ENCODE data around the gene ZNF593. TPM values are rescaled to one million over a fixed set of nuclear protein-coding genes. Genes with fewer than 3 reads are reported as not detected.

Gene ZNF593
- polyA plus RNA-seq, 1 of the 3 experiments (the other 2 are of a cell fraction) = 64.8 TPM

DNA sequence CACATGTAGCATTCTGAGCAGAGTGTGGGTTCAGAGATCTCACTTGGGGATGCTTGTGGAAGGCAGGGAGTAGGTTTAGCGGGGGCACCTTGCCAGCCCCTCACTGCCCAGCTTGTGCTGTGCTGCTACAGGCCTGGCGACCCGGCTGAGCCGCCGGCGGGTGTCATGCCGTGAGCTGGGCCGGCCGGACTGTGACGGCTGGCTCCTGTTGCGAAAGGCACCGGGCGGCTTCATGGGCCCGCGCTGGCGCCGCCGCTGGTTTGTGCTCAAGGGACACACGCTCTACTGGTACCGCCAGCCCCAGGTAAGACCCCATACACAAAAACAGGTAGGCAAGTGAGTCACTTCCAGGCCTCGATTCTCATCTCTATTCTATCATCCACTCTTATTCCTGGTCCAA is 15.2 kb downstream of the ZNF593 start (continued):
- no peak for TF ChIP-seq GATA2 (CRISPR knock-in tag; IDR thresholded peaks at IDR 0.05)
- TF ChIP-seq, protein P1, sequence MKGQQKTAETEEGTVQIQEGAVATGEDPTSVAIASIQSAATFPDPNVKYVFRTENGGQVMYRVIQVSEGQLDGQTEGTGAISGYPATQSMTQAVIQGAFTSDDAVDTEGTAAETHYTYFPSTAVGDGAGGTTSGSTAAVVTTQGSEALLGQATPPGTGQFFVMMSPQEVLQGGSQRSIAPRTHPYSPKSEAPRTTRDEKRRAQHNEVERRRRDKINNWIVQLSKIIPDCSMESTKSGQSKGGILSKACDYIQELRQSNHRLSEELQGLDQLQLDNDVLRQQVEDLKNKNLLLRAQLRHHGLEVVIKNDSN (IDR thresholded peaks at IDR 0.05; ENCODE audit: borderline replicate concordance, low read depth) = no peak
- no peak for TF ChIP-seq RFX5 (IDR thresholded peaks at IDR 0.05; ENCODE audit: low read length)

DNA sequence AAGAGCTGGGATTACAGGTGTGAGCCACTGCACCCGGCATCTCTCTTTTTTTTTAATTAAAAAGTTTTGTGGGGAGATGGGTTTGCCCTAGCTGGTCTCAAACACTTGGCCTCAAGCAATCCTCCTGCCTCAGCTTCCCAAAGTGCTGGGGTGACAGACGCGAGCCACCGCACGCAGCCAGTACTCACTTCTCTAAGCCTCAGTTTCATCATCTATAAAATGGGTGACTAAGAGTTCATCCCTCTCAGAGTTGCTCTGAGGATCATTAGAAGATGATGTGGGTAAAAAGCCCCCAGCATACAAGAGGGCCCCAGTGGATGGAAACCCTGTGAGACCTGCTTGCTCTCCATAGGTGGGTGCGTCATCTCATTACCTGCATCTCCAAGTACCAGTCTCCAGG is 18.2 kb downstream of the ZNF593 start:
- no peaks in the 10 kb centered on the region for H3K4me1 ChIP-seq (ENCODE audit: control insufficient read depth in 1 of 2, insufficient read depth in 2 of 2, low read depth in 1 of 2, low read length in 1 of 2)
- H3F3A ChIP-seq (replicated peaks; ENCODE audit: insufficient read depth) = no peaks in the 10 kb centered on the region
- no peaks in the 10 kb centered on the region for H3K9me2 ChIP-seq
- H2AFZ ChIP-seq (ENCODE audit: low read depth) = no peak overlapping the region
- POLR2A ChIA-PET = no interaction called here
- CTCF ChIA-PET = interaction anchor here (1.6 kb wide), 1 partner anchor 10 kb away, joined by 5 read pairs; no protein-coding TSS in a partner anchor
- no peak overlapping the region for H3K27ac ChIP-seq (ENCODE audit: low read depth in 2 of 2, low read length in 1 of 2)
- H3K9ac ChIP-seq = no peak overlapping the region
- no peak for DNase-seq
- WGBS (ENCODE audit: low lambda C conversion rate) = 93% methylated on average over 5 of the region's 6 CpGs
- no peaks in the 10 kb centered on the region for H3K9me3 ChIP-seq
- no peaks in the 10 kb centered on the region for H4K20me1 ChIP-seq (ENCODE audit: insufficient read depth)
- H3K4me2 ChIP-seq = no peak overlapping the region
- TF ChIP-seq ELF1 (IDR thresholded peaks at IDR 0.05) (no peak), GABPA (IDR thresholded peaks at IDR 0.05; ENCODE audit: low read depth) (no peak), RCOR1 (IDR thresholded peaks at IDR 0.05; ENCODE audit: low read length) (no peak), FOXM1 (IDR thresholded peaks at IDR 0.05; ENCODE audit: low read depth) (no peak), GATA2 (CRISPR knock-in tag; IDR thresholded peaks at IDR 0.05) (no peak), SIN3A (IDR thresholded peaks at IDR 0.05; ENCODE audit: borderline replicate concordance, low read depth, low read length) (no peak), MXI1 (IDR thresholded peaks at IDR 0.05; ENCODE audit: low read depth, low read length) (no peak)
- TF ChIP-seq, protein P2, sequence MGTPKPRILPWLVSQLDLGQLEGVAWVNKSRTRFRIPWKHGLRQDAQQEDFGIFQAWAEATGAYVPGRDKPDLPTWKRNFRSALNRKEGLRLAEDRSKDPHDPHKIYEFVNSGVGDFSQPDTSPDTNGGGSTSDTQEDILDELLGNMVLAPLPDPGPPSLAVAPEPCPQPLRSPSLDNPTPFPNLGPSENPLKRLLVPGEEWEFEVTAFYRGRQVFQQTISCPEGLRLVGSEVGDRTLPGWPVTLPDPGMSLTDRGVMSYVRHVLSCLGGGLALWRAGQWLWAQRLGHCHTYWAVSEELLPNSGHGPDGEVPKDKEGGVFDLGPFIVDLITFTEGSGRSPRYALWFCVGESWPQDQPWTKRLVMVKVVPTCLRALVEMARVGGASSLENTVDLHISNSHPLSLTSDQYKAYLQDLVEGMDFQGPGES (IDR thresholded peaks at IDR 0.05; ENCODE audit: low read depth, low read length) = no peak
- TF ChIP-seq, protein P3, sequence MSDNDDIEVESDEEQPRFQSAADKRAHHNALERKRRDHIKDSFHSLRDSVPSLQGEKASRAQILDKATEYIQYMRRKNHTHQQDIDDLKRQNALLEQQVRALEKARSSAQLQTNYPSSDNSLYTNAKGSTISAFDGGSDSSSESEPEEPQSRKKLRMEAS (IDR thresholded peaks at IDR 0.05; ENCODE audit: low read depth) = no peak
- H3K79me2 ChIP-seq (ENCODE audit: insufficient read depth) = no peaks in the 10 kb centered on the region
- H3K27me3 ChIP-seq (ENCODE audit: insufficient read depth) = no peaks in the 10 kb centered on the region
- no peaks in the 10 kb centered on the region for H3K36me3 ChIP-seq (replicated peaks in 1 of 2; ENCODE audit: control insufficient read depth in 1 of 2, insufficient read depth in 2 of 2, low read length in 1 of 2)
- H3K4me3 ChIP-seq (ENCODE audit: low read depth in 2 of 2, low read length in 1 of 2) = no peak overlapping the region

DNA sequence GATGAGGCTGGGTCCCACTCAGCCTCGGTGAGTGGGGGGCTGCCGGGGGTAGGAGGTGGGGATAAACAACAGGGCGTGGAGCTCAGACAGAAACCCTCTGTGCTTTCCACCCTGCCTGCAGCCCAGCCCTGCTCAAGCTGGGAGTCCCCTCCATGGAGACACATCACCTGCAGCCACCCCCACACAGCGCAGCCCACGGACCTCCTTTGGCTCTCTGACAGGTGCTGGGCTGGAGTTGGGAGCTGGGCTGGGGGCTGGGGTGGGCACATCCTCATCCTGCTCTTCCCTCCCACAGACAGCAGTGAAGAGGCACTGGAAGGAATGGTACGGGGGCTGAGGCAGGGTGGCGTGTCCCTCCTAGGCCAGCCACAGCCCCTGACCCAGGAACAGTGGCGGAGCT is 18.8 kb downstream of the ZNF593 start:
- WGBS (ENCODE audit: low lambda C conversion rate) = 72% methylated on average over 5 of the region's 8 CpGs
- DNase-seq = no peak
- Histone ChIP-seq H2AFZ (ENCODE audit: low read depth) (no peak overlapping the region), H3K9me3 (no peaks in the 10 kb centered on the region), H3K9me2 (no peaks in the 10 kb centered on the region), H3K36me3 (replicated peaks in 1 of 2; ENCODE audit: control insufficient read depth in 1 of 2, insufficient read depth in 2 of 2, low read length in 1 of 2) (no peaks in the 10 kb centered on the region), H3K4me2 (no peak overlapping the region), H3K27ac (ENCODE audit: low read depth in 2 of 2, low read length in 1 of 2) (no peak overlapping the region), H4K20me1 (ENCODE audit: insufficient read depth) (no peaks in the 10 kb centered on the region), H3K4me1 (ENCODE audit: control insufficient read depth in 1 of 2, insufficient read depth in 2 of 2, low read depth in 1 of 2, low read length in 1 of 2) (no peaks in the 10 kb centered on the region), H3K79me2 (ENCODE audit: insufficient read depth) (no peaks in the 10 kb centered on the region), H3K27me3 (ENCODE audit: insufficient read depth) (no peaks in the 10 kb centered on the region; the same call in 1 of the 2 replicates), H3K9ac (no peak overlapping the region), H3K4me3 (ENCODE audit: low read depth in 2 of 2, low read length in 1 of 2) (no peak overlapping the region), H3F3A (replicated peaks; ENCODE audit: insufficient read depth) (no peaks in the 10 kb centered on the region)
- CTCF ChIA-PET = interaction anchor here (0.9 to 1.6 kb wide), 3 partner anchors 11 to 25 kb away, joined by 3 to 5 read pairs (median 3); no protein-coding TSS in a partner anchor
- POLR2A ChIA-PET = no interaction called here
- TF ChIP-seq, protein P4, sequence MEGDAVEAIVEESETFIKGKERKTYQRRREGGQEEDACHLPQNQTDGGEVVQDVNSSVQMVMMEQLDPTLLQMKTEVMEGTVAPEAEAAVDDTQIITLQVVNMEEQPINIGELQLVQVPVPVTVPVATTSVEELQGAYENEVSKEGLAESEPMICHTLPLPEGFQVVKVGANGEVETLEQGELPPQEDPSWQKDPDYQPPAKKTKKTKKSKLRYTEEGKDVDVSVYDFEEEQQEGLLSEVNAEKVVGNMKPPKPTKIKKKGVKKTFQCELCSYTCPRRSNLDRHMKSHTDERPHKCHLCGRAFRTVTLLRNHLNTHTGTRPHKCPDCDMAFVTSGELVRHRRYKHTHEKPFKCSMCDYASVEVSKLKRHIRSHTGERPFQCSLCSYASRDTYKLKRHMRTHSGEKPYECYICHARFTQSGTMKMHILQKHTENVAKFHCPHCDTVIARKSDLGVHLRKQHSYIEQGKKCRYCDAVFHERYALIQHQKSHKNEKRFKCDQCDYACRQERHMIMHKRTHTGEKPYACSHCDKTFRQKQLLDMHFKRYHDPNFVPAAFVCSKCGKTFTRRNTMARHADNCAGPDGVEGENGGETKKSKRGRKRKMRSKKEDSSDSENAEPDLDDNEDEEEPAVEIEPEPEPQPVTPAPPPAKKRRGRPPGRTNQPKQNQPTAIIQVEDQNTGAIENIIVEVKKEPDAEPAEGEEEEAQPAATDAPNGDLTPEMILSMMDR (IDR thresholded peaks at IDR 0.05) = no peak
- no peak for TF ChIP-seq TCF12 (IDR thresholded peaks at IDR 0.05)
- no peak for TF ChIP-seq CHD2 (IDR thresholded peaks at IDR 0.05; ENCODE audit: low read length, partially characterized antibody)
- TF ChIP-seq EP300 (IDR thresholded peaks at IDR 0.05; ENCODE audit: borderline replicate concordance in 1 of 2, low read depth in 1 of 2, low read length in 1 of 2) = no peak
- TF ChIP-seq, protein P5, sequence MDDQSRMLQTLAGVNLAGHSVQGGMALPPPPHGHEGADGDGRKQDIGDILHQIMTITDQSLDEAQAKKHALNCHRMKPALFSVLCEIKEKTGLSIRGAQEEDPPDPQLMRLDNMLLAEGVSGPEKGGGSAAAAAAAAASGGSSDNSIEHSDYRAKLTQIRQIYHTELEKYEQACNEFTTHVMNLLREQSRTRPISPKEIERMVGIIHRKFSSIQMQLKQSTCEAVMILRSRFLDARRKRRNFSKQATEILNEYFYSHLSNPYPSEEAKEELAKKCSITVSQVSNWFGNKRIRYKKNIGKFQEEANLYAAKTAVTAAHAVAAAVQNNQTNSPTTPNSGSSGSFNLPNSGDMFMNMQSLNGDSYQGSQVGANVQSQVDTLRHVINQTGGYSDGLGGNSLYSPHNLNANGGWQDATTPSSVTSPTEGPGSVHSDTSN (IDR thresholded peaks at IDR 0.05) = no peak
- TF ChIP-seq GABPA (IDR thresholded peaks at IDR 0.05; ENCODE audit: low read depth) = no peak
- no peak for TF ChIP-seq MEF2A (IDR thresholded peaks at IDR 0.05; ENCODE audit: borderline replicate concordance, low read depth)
- no peak for TF ChIP-seq EZH2phosphoT487 (IDR thresholded peaks at IDR 0.05; ENCODE audit: borderline replicate concordance, low read depth)
- TF ChIP-seq TEAD4 (IDR thresholded peaks at IDR 0.05; ENCODE audit: borderline replicate concordance, insufficient read depth) = no peak
- TF ChIP-seq TAF1 (IDR thresholded peaks at IDR 0.05; ENCODE audit: borderline replicate concordance, low read depth, low read length) = no peak
- no peak for TF ChIP-seq NRF1 (IDR thresholded peaks at IDR 0.05; ENCODE audit: low read depth, low read length)
- TF ChIP-seq FOSL2 (IDR thresholded peaks at IDR 0.05; ENCODE audit: borderline replicate concordance, low read depth) = no peak
- TF ChIP-seq FOXJ3 (CRISPR knock-in tag; IDR thresholded peaks at IDR 0.05) = no peak
- no peak for TF ChIP-seq ELF1 (IDR thresholded peaks at IDR 0.05)
- no peak for TF ChIP-seq SMC3 (IDR thresholded peaks at IDR 0.05; ENCODE audit: low read depth, low read length)

All from SK-N-SH (cell line).